GM21529 (cell line): ENCODE measurements around the gene ANKRD9.
"Not testable (repeated sequence)": the region's sequence is repeated elsewhere in the genome, so short reads cannot be mapped to it uniquely, and the experiment has no call there.

ENCODE experiments used
- ATAC-seq: cut with Tn5 transposase; IDR thresholded peaks from one replicate; pipeline ENCODE4 v1.9.1; 2021; ENCODE audit not compliant: unreplicated experiment

ANKRD9 gene, protein sequence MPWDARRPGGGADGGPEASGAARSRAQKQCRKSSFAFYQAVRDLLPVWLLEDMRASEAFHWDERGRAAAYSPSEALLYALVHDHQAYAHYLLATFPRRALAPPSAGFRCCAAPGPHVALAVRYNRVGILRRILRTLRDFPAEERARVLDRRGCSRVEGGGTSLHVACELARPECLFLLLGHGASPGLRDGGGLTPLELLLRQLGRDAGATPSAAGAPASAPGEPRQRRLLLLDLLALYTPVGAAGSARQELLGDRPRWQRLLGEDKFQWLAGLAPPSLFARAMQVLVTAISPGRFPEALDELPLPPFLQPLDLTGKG

DNA sequence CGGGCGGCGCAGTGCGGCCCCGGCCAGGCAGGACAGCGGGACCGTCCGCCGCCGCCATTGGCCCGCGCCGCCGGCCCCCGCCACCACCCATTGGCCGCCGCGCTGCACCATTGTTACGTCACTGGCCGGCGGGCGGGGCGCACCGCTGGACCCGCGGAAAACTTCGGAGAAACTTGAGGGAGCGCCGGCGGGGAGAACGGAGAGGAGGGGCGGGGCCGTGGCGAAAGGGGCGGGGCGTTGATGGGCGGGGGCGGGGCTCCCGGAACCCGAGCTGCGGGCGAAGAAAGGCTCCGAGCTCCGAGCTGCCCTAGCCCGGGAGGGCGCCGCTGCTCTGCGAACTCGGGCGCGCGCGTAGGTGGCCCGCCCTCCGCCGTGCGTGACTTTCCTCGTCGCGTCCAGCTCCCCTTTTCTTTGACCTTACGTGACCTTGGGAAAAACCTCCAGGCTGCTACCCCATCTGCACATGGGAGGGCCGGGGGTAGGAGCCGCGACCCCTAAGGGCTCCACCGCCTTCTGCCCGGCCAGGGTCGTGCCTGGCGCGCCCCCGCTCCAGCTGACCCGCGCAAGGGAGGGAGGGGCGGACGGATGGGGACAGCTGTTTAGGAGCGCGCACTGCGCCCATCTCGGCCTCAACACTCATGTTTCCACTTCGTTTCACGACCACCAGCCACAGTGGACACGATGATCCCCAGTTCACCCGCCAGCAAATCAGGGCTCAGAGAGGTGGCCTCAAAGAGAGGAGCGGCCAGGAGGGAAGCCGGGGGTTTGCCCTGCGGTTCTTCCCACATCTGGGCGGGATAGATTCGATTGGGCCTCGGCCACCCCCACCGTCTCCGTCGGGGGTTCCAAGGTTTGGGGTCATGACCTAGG is at the start of gene ANKRD9:
Gene ANKRD9, minus strand, starts transcription at position 31 of the 870 bp plus-strand sequence. CDS start 1,887 bp downstream, outside the sequence.
- peak; percentile 80 for ATAC-seq

DNA sequence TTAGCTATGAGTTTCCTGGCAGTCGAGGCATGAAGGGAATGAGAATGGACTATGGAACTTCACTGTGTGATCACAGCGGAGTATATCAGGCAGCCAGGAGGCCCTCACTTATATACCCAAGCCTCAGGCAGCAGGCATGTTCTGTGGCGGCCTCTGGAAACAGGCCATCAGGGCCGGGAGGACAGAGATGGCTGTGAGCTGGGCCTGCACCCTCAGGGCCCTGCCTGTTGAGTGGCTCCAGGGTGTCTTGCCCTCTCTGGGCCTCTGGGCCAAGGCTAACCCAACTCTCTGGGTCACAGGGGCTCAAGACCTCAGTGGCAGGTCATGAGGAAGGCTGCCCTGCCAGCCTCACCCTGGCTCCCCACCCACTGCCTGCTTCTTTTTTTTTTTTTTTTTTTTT is 49.0 kb upstream of the ANKRD9 start:
- ATAC-seq = no peak

DNA sequence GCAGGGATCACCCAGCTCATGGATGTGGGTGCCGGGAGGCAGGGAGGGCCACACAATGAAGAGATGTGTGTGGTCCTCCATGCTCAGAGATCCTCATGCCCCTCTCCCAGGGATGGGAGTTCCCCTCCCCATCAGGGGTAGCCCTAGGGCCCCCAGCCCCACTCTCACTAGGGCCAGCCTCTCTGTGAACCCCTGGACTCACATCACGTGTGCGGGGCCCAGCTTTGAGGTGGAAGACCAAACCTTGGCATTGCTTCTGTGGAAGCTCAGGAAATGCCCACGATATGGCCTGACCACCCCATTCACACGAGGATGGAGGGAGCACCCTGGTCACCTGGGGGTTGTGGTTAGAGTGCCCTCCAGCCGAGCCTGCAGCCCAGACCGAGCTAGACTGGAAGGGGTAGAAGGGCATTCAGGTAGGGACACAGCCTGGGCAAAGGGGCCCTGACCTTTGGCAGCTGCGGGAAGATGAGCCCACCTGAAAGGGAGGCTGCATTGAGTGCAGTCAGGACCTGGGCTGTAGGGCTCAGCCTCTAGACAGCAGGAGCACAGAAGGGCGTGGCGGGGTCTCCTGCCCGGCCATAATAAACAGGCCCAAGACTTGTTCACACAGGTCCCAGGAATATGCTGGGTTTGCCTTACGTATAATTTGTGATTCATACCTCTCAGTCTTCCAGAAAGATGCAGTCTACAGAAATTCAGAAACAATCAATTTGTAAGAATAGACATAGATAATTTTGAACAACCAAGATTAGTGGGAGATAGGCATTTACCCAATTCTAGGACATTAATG is 48.1 kb upstream of the ANKRD9 start:
- no peak for ATAC-seq

DNA sequence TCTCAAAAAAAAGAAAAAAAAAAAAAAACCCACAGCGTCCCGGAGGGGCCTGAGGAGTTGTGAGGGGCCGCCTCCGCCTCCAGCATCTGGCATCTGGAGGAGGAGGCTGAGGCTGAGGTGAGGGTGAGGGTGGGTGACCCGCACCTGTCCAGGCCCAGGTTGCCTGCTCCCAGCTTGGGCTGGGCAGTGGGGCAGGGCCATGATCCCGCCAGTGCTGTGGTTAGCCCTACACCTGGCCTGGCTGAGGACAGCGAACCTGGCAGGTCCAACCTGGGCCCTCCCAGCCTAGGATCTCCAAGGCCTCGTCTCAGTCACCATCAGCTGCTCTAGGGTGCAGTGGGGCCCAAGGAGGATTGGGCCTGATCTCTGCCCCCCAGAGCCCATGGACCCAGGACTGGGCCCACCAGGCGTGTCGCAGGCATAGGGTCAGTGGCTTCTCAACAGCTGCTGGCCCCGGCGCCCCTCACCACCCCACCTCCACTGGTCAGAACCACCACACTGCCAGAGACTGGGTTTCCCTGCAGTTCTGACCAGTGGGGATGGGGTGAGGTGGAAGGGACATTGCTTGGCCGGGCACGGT is 46.6 kb upstream of the ANKRD9 start:
- no peak for ATAC-seq

DNA sequence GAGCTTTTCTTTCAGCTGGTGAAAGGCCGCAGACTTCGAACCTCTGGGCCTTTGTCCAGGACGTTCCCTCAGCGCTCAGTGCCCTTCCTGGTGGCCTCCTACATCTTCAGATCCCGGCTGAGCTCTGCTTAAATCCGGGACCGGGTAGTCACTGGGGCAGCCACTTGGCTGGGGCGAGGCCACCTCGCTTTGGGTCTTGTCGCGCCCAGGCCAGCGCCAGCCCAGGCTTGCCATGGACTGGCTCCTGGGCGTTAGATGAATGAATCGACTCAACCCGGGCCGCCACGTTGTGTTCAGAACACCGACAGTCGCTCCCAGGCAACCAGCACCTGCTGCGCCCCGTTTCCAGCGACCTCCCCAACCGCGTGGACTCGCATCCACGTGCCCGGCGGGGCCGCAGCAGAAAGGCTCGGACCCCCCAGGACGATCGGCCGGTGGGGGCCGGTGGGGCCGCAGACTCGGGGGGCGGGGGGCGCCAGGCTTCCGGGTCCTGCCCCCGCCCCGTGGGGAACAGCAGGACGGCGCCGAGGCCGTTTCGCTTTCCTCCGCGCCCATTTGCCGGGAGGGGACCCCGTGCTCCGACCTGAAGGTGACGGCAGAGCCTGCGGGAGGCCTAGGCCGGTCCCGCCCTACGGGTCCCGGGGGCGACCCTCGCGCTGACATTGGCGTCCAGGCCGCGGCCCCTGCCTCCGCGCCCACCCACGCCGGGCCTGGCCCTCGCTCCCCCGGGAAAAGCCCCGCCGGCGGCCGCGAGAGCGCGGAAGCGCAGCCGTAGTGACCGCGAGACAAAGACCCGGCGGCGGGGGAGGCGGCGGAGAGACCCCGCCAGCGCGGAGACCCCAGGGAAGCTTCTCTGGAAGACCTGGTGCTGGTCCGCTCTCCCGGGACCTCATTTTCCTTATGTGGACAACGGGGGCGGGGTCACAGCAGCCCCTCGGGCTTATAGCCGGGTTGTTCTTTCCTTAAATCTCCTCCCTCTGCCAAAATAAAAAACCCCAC is 45.5 kb upstream of the ANKRD9 start:
- peak; percentile 50 for ATAC-seq

DNA sequence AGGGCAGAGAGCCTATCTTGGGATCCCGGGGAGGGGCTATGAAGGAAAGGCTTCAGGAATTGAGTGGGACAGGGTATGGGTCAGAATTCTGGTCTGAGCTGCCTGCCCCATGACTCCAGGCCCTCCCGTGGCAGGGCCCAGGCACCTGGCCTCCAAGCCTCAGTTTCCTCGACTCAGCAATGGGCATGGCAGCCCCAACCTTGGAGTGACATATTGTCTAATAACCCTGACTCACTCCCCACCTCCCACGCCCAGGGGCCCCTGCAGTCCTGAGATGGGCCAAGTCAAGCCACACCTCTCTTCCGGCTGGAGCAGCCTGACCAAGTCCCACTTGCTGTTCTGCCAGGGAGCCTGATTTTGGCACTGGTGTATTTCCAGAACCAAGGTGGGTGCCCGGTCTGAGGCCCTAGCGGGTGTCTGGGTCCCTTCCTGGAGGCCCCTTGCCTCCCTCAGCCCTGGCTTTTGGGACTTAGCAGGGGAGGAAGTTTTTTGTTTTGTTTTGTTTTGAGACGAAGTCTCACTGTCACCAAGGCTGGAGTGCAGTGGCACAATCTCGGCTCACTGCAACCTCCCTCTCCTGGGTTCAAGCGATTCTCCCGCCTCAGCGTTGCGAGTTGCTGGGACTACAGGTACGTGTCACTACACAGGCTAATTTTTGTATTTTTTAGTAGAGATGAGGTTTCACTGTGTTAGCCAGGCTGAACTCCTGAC is 42.6 kb upstream of the ANKRD9 start:
- ATAC-seq = no peak

DNA sequence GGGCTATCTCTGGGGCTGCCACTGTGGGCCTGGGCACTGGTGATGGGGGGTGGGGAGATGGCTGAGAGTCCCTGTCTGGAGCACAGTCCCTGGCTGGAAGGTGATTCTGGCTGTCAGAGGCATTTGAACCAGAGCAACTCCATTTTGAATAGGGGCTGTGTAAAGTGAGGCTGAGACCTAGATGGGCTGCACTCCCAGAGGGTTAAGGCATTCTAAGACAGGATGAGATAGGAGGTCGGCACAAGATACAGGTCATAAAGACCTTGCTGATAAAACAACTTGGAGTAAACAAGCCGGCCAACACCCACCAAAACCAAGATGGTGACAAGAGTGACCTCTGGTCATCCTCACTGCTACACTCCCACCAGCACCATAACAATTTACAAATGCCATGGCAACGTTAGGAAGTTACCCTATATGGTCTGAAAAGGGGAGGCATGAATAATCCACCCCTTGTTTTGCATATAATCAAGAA is 41.4 kb upstream of the ANKRD9 start:
- not testable (repeated sequence) for ATAC-seq

DNA sequence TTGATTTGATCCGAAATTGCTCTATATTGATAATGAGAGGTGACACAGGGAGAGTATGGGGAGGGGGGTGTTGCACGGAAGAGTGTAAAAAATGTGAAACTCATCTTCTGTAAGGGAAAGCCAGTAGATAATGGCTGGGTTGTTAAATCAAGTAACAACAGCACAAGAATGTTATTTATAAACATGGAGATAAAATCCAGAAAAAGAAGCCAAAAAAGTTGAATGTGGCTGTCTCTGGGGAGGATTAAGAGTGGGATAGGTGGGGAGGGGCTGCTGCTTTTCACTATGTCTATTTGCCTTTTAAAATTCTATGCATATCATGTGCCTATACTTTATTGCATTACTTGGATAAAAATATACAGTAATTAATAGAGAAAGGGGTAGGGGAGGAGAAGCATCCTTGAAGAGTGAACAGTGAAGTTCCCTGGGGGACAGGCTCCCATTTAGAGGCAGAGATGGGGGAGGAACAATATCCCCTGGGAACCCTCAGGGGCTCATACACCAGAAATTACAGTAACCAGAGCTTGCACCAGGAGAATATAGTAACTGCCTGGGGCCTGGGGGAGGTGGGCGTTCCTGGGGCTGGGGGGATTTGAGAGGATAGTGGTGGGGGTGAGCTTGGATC is 39.2 kb upstream of the ANKRD9 start:
- ATAC-seq = no peak

DNA sequence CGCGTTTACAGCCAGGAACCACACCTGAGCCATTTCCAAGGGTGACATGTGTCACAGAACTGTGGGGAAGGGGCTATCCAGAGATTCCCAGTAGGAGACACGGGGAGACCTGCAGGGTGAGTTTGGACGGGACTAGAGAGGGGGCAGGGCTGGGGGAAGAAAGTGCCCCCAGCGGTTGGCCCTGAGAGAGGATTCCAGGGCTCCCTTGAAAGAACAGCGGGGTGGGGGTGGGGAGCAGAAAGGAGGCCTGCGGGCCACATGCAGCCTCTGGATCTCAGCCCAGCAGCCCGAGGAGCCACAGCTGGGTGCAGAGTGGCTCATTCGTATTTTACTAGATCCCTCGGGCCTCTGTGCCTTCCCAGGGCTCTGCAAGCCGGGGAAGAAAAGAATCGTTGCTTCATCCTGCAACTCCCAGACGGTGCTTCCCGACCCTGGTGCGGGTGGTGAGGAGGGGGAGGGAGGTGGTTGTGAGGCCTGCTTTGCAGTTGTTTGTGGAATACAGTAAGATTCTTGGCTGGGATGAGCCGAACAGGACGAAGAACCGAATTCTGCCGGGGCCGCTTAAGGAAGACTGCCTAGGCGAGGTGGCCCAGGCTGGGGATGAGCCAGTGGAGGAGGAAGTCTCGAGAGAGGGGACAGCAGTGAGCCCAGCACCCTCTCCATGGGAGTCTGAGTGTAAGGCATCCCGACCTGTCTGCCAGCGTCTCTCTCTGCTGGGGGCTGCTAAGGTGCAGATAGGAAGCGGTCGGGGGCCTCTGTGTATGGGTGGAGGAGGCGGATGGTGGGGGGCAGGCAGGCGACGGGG is 36.1 kb upstream of the ANKRD9 start:
- ATAC-seq = no peak

DNA sequence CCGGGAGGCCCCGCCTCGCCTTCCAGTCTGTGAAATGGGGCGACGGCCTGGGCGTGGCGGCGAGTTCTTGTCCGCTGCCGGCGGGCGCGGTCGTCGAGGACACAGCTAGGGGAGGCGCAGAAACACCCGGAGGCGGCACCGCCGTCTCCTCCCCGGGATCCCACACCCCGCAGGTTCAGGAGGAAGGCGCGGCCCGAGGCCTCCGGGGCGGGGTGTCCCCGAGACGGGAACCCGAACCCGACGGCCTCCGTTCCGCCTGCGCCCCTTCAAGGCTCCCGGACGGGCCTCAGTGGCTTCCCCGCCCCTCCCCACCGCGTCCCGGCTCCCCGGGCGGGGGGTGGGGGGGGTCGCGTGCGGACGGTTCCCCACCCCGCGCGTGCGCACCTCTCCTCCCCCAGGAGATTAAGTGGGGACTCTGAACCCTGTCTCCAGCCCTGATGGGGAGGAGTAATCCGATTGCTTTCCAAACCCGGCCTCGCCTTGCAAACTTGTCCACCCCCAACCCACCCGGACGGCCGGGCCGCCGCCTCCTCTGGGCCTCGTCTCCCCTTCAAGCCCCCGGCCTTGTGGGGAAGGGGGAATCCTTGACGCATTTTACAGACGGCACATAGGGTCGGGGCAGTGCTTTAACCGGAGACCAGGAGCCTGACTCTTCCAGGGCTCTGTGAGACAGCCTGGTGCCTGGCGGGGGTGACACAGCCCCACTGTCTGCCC is 35.3 kb upstream of the ANKRD9 start:
- ATAC-seq = no peak

DNA sequence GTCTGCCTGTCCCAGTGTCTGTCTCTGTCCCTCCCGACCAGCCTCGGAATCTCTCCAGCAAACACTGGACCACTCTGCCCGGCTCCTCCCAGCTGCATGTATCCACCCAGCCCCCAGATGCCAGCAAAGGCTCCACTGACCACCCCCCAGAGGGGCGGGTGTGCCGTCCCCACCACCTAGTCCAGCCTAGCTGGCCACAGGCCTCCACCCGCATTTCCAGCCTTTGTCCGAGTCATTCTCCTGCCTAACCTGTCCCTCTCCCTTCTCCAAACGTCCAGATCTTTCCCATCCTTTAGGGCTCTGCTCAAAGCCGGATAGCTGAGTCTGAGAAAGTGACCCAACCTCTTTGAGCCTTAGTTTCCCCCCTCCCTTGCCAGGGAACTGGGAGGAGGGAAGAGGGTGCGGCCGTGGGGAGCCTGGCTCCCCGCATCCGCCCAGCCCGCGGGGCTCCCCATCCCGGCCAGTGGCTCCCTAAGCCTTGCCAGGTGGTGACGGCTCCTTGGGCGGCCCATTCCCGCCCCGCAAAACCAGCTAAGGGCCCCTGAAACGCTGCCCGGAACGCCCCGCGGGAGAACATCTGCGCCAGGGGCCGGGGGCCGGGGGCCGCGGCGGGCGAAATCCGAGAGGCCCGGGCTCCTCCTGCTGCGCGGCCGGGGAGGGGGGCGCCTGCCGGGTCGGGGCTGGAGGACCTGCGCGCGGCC is 34.6 kb upstream of the ANKRD9 start:
- ATAC-seq = no peak

DNA sequence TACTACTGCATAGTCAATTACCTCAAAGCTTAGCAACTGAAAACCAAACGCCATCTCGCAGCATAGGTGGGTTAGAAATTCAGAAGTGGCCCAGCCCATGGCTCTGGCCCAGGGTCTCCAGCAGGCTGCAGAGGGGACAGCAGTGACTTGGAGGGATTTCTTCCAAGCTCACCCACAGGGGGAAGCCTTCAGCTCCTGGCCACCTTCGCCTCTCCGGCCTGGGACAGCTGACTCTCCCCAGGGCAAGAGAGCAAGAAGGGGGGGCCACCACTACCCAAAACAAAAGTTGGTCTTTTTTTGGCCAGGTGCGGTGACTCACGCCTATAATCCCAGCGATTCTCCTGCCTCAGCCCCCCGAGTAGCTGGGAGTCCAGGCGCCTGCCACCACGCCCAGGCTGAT is 32.2 kb upstream of the ANKRD9 start:
- no peak for ATAC-seq

DNA sequence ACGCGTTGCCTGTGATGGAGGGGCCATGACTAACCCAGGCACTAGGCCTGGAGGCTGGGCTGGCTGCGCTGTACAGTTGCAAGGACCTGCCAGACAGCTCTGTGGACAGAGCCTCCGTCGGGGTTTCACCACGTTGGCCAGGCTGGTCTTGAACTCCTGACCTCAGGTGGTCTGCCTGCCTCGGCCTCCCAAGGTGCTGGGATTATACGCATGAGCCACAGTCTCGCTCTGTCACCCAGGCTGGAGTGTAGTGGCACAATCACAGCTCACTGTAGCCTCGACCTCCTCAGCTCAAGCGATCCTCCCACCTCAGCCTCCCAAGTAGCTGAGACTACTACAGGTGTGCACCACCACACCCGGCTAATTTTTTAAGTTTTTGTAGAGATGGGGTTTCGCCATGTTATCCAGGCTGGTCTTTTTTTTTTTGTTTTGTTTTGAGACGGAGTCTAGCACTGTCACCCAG is 31.5 kb upstream of the ANKRD9 start:
- ATAC-seq = not testable (repeated sequence)

DNA sequence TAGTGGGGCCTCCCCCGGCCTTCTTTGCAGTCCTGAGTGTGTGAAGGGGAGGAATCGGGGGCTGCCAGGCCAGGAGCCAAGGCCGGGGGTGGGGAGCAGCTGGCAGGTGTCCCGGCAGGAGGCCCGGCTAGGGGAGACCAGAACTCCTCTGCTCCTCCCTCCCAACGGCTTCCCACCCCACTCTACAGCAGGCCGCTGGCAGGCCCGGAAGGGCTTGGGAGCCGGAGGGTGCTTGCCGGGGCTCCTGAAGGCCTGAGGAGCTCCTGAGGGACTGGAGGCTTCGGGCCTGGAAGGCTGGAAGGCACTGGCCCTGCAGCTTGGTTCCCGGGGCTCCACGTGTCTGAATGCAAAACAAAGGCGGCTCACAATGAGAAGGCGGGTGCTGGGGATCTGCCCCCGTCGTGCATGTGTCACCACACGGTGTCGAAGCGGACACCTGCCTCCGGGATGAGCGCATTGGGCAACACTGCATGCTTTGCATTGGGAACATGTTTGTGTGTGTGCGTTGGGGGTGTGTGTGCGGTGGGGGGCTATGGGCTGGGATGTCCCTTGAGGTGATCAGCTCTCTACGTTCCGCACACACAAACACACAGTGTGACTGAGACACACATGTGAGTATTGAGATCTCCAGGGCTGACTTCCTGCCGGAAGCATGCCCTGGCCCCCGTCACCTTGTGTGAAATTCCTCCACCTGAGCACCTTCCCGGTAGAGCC is 30.9 kb upstream of the ANKRD9 start:
- no peak for ATAC-seq

DNA sequence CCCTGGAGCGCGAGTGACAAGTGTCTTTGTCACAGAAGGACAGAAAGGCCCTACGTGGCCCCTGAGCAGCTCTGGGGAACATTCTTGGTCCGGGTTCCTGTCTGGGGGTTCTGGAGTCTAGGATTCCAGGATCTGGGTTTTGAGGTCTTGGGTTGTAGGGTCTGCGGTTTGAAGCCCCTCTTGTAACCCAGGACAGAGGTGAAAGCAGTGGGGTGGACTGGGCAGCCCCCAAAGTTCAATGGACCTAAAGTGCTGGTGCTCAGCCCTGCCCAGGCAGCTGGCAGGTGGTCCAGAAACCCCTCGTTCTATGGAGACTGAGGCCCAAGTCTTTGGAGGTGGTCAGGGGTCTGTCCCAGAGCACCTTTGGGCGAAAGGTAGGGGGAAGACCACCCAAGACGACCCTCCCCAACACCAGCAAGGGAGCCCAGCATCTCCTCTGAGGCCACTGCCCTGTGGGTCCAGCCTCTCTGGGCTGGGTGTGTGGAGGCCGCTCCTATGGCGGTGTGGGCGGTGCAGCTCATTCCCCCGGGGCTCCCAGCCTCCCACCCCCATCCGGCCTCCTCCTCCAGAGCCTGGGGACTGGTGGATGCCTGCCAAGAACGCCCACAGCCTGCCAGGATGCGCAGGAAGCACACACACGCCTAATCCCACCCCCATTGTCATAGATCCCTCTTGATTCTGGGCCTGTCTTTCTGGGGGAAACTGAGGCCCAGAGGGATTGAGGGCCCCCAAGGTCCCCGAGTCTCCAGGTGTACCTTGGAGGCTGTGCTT is 30.2 kb upstream of the ANKRD9 start:
- no peak for ATAC-seq
